HG03460 (cell line): ENCODE measurements around the gene NUDT13.

Experiments
- ATAC-seq: cut with Tn5 transposase; IDR thresholded peaks from one replicate; pipeline ENCODE4 v1.9.1; 2021; ENCODE audit not compliant: unreplicated experiment

Gene NUDT13

GRCh38 chr10:73110345-73110849 is at the start of gene NUDT13:
NUDT13 (plus strand) TSS chr10:73110455; CDS start chr10:73114366, 3,911 bp downstream.
- ATAC-seq: no peak

DNA sequence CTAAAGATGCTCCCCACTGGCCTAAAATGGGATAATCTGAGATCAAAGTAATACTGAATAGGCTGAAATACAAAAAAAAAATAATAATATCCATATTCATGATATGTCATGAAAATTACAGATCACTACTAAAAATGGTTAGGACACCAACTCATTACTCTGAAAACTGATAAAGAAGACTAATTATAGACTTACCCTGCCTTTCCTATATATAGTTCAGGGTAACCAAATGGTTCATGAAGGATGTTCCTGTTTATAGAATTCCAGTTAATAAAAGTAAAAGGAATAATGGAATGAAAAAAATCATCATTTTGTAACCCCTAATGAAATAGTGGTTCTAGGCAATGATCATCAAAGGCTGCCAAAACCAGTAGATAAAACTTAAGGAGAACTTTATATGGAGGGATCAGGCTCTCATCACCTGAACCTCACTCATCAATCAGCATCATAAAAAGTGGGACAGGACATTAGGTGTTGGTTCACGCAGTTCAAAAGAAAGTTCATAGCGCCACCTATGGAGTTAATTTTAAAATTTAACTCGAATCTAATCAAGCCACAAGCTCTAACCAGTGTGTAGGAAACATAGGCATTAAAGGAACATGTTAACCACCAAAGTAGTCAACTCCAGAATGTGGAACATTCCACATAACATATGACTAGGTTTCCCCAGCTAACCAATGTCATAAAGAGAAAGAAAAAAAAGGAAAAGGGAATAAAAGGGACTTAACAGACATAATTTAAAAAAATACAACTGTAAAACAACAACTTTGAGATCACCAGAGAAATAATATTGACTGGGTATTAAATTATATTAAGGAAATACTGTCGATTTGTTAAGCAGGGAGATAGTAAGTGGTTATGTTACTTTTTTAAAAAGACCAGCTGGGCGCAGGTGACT is 49.3 kb upstream of the NUDT13 start:
- no peak for ATAC-seq

DNA sequence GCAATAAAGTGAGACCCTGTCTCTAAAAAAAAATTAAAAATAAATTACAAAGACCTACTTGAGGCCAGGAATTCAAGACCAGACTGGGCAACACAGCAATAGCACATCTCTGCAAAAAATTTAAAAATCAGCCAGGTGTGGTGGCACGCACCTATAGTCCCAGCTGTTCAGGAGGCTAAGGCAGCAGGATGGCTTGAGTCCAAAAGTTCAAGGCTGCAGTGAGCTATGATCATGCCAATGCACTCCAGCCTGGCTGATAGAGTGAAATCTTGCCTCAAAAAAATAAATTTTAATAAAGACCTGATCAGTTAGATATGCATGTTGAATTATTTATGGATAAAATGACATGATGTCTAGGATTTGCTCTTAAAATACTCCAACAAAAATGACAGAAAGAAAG is 48.5 kb upstream of the NUDT13 start:
- no peak for ATAC-seq

GRCh38 chr10:73065441-73065840 is 44.8 kb upstream of the NUDT13 start:
- no peak for ATAC-seq

DNA sequence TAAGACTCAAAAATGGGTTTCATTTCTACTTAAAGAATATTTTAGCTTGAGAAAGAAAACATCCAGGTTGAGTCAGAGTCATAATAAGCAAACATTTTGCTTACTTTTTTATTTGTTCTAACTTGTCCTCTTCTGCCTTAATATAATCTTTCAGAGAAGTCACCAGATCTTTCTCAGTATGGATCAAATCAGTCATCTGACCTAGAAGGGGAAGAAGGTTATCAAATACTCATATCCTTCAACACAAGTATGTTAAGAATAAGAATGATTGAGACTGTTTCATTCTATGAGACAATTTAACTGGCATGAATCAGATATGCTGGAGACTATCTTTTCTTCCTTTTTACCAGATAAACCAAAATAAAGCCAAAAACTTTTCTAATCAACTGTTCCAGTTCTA is 36.6 kb upstream of the NUDT13 start:
- no peak for ATAC-seq

DNA sequence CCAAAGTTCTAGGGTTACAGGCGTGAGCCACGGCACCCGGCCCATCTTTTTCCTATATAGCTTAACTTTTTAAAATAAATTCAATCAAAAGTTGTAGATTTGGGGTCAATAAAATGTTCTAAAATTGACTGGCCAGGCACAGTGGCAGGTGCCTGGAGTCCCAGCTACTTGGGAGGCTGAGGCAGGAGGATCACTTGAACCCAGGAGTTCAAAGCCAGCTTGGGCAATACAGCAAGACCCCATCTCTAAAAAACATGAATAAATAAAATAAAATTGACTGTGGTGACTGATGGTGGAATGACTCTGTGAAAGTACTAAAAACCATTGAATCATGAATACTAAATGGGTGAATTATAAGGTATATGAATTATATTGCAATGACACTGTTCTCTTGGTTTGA is 34.4 kb upstream of the NUDT13 start:
- ATAC-seq: no peak

- no peak for ATAC-seq
Observed at GRCh38 chr10:73076360-73077183, 33.7 kb upstream of the NUDT13 start.

GRCh38 chr10:73079779-73080541 is 30.3 kb upstream of the NUDT13 start:
- ATAC-seq: peak; percentile 77

GRCh38 chr10:73083221-73083620 is 27.0 kb upstream of the NUDT13 start:
- no peak for ATAC-seq

DNA sequence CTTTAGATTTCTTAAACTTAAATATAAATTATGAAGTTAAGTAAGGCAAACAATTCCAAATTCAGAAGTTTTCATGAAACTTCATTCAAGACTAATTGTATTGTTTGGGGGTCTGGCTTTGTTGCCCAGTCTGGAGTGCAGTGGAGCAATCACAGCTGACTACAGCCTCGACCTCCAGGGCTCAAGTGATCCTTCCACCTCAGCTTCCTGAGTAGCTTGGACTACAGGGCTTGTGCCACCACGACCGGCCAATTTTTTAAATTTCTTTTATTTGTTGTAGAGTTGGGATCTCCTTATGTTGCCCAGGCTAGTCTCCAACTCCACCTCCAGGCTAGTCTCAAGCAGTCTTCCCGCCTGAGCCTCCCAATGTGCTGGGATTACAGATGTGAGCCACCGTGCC is 26.0 kb upstream of the NUDT13 start:
- no peak for ATAC-seq

- no peak for ATAC-seq
Observed at GRCh38 chr10:73086816-73087215, 23.4 kb upstream of the NUDT13 start.

GRCh38 chr10:73088304-73088703 is 22.0 kb upstream of the NUDT13 start:
- ATAC-seq: no peak

GRCh38 chr10:73092830-73093229 is 17.4 kb upstream of the NUDT13 start:
- ATAC-seq: no peak

GRCh38 chr10:73093922-73094850 is 16.1 kb upstream of the NUDT13 start:
- ATAC-seq: no peak

GRCh38 chr10:73094986-73095480 is 15.2 kb upstream of the NUDT13 start:
- ATAC-seq: no peak

GRCh38 chr10:73095481-73096021 is 14.7 kb upstream of the NUDT13 start:
- no peak for ATAC-seq

DNA sequence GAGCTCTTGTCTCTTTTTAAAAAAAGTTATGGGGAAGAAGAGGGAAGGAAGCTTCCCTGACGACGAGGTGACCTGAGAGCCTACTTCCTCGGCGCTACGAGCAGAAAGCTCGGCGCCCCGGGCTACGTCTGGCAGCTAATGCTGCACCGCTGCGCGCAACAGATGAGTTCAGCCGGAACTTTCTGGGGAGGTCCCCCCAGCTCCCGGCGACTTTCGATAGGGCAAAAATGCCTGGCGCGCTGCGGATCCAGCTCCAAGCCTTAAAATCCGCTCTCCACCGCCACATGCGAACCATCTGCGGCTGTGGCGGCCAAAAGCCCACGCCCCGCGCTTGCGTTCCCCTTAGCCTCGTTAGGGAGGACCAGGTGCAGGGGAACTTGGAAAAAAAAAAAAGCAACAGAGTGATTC is 14.2 kb upstream of the NUDT13 start:
- ATAC-seq: peak; percentile 33

GRCh38 chr10:73096449-73097304 is 13.6 kb upstream of the NUDT13 start, which contains the start of gene P4HA1:
P4HA1 (minus strand) TSS chr10:73096866; CDS start chr10:73074883, 21,983 bp downstream.
- ATAC-seq: peak; percentile 81
